HepG2 (cell line): ENCODE data around the gene SH2D3C. TPM values are rescaled to one million over a fixed set of nuclear protein-coding genes. Genes with fewer than 3 reads are reported as not detected.
A peak's percentile ranks its signal among the peaks of the same experiment; 100 is the strongest.

Experiments used
- ATAC-seq: fragments of 200-7000 bp; cut with Tn5 transposase; 3 replicates; pipeline ENCODE4 v1.9.1; 2020; ENCODE audit warnings: mild to moderate bottlenecking, moderate library complexity
- BruUV-seq: library from RNA; stranded (reverse); fragments of 400-500 nt; replicated peaks from 2 replicates; lab custom pipeline; 2021; lab: Mats Ljungman, UMichigan
- CTCF ChIA-PET: fragments of 300-600 bp; formaldehyde crosslinking; extraction: SDS; loops from one replicate; lab custom pipeline; 2021; ENCODE audit warnings: low total read pairs, inconsistent platforms, low intra/inter-chr PET ratio; lab: Yijun Ruan, JAX
- POLR2A ChIA-PET: fragments of 350-600 bp; sonication (Branson Sonifier 250); formaldehyde crosslinking; loops from one replicate; lab custom pipeline; 2020; ENCODE audit warnings: antibody characterized with exemption, inconsistent platforms; lab: Yijun Ruan, JAX
- DNase-seq: peaks from one replicate; pipeline ENCODE4 v3.0.0-alpha.2; 2015; ENCODE audit warnings: low spot score
- FAIRE-seq: peaks from 3 replicates; lab custom pipeline; 2011; peaks lifted over from hg19 to GRCh38; lab: Jason Lieb, UNC
- H2AFZ ChIP-seq: one replicate; pipeline ENCODE4 v1.6.1; 2011; ENCODE audit warnings: low read length, inconsistent platforms
- H3K27ac ChIP-seq: fragments of 300-600 bp; 3 replicates; pipeline ENCODE4 v1.8.0; 2011; ENCODE audit warnings: mixed run types, mild to moderate bottlenecking, mixed read lengths, low read length, inconsistent platforms; ENCODE audit not compliant: insufficient read depth; ENCODE audit errors: extremely low read length
- H3K27me3 ChIP-seq, 2 experiments: fragments of 200-600 bp in 1 of 2; 2 replicates in 1 of 2; 3 replicates in 1 of 2; pipeline versions ENCODE4 v1.6.0 to v1.8.0; 2011; ENCODE audit warnings: low read length in 2 of 2, mild to moderate bottlenecking in 2 of 2, moderate library complexity in 2 of 2, inconsistent platforms in 1 of 2; ENCODE audit not compliant: insufficient read depth in 2 of 2, control insufficient read depth in 1 of 2
- H3K36me3 ChIP-seq, 2 experiments: fragments of 200-600 bp in 1 of 2; replicated peaks in 1 of 2; 2 replicates in 1 of 2; 3 replicates in 1 of 2; pipeline versions ENCODE4 v1.5.1 to v1.8.0; 2011; ENCODE audit warnings: low read length in 2 of 2, inconsistent platforms in 1 of 2; ENCODE audit not compliant: insufficient read depth in 2 of 2, control insufficient read depth in 1 of 2
- H3K4me1 ChIP-seq: 2 replicates; pipeline ENCODE4 v1.5.1; 2012; ENCODE audit warnings: low read length, inconsistent platforms; ENCODE audit not compliant: insufficient read depth
- H3K4me2 ChIP-seq: 2 replicates; pipeline ENCODE4 v1.6.0; 2011; ENCODE audit warnings: low read depth, low read length, inconsistent platforms
- H3K4me3 ChIP-seq, 3 experiments: fragments of 200-600 bp in 1 of 3; sonication (generic), shearing (Covaris generic) in 1 of 3; replicated peaks in 1 of 3; 2 replicates each; pipeline ENCODE4 v1.5.1; 2011 to 2016; ENCODE audit warnings: low read length in 3 of 3, inconsistent platforms in 2 of 3, low read depth in 2 of 3, mild to moderate bottlenecking in 2 of 3, control low read depth in 1 of 3, mixed read lengths in 1 of 3; ENCODE audit not compliant: insufficient read depth in 1 of 3
- H3K79me2 ChIP-seq: one replicate; pipeline ENCODE4 v1.6.1; 2011; ENCODE audit warnings: low read length, inconsistent platforms; ENCODE audit not compliant: insufficient read depth
- H3K9ac ChIP-seq: 2 replicates; pipeline ENCODE4 v1.6.0; 2011; ENCODE audit warnings: mild to moderate bottlenecking, low read depth, low read length, inconsistent platforms; ENCODE audit not compliant: insufficient read depth
- H3K9me3 ChIP-seq: 2 replicates; pipeline ENCODE4 v1.5.1; 2012; ENCODE audit warnings: mild to moderate bottlenecking, low read length
- H4K20me1 ChIP-seq: 2 replicates; pipeline ENCODE4 v1.6.0; 2011; ENCODE audit warnings: inconsistent platforms, mild to moderate bottlenecking, low read length, moderate library complexity; ENCODE audit not compliant: insufficient read depth
- ATM ChIP-seq: fragments of 450-650 bp; IDR thresholded peaks from 2 replicates; pipeline ENCODE4 v1.7.1; 2017; ENCODE audit warnings: mild to moderate bottlenecking, borderline replicate concordance
- FOXP1 ChIP-seq, 2 experiments: fragments of 450-650 bp in 1 of 2; IDR thresholded peaks; 2 replicates each; pipeline ENCODE4 v1.6.1; 2017 to 2018; ENCODE audit warnings: antibody characterized with exemption in 1 of 2
- JDP2 ChIP-seq: sonication (generic); formaldehyde crosslinking; IDR thresholded peaks from 2 replicates; pipeline ENCODE4 v1.8.1; 2022; ENCODE audit warnings: missing genetic modification reagents, borderline replicate concordance
- POGZ ChIP-seq: sonication (generic); formaldehyde crosslinking; IDR thresholded peaks from 2 replicates; pipeline ENCODE4 v1.4.0; 2020; ENCODE audit warnings: mild to moderate bottlenecking, missing genetic modification reagents
- RARA ChIP-seq: IDR thresholded peaks from 2 replicates; pipeline ENCODE4 v1.6.1; 2016; ENCODE audit warnings: missing genetic modification reagents, missing compliant biosample characterization
- RBFOX2 ChIP-seq: fragments of 200-400 bp; formaldehyde crosslinking; IDR thresholded peaks from 2 replicates; pipeline ENCODE4 v1.6.1; 2017; ENCODE audit warnings: low read depth, mild to moderate bottlenecking, low read length
- RCOR2 ChIP-seq: IDR thresholded peaks from 2 replicates; pipeline ENCODE4 v1.6.1; 2016; ENCODE audit warnings: missing biosample characterization, missing genetic modification reagents
- ZBTB26 ChIP-seq: IDR thresholded peaks from 2 replicates; pipeline ENCODE4 v1.6.1; 2016; ENCODE audit warnings: missing compliant biosample characterization, missing genetic modification reagents, borderline replicate concordance
- ZGPAT ChIP-seq: IDR thresholded peaks from 2 replicates; pipeline ENCODE4 v1.6.1; 2016; ENCODE audit warnings: mild to moderate bottlenecking
- ZNF124 ChIP-seq: sonication (generic); formaldehyde crosslinking; IDR thresholded peaks from 2 replicates; pipeline ENCODE4 v1.4.0; 2020; ENCODE audit warnings: missing genetic modification reagents
- ZNF225 ChIP-seq: sonication (generic); formaldehyde crosslinking; IDR thresholded peaks from 2 replicates; pipeline ENCODE4 v1.4.0; 2020; ENCODE audit warnings: mild to moderate bottlenecking, missing genetic modification reagents
- ZNF609 ChIP-seq: sonication (generic); formaldehyde crosslinking; IDR thresholded peaks from 2 replicates; pipeline ENCODE4 v1.4.0; 2020; ENCODE audit warnings: mild to moderate bottlenecking, missing genetic modification reagents, borderline replicate concordance
- ZNF629 ChIP-seq: sonication (generic); formaldehyde crosslinking; conservative IDR thresholded peaks from 2 replicates; pipeline ENCODE4 v1.5.0; 2020; ENCODE audit warnings: missing genetic modification reagents
- WGBS: methylation state at CpG from one replicate; pipeline ENCODE4 v1.1.6; 2017; ENCODE audit warnings: low lambda C conversion rate; 5-methylcytosine and 5-hydroxymethylcytosine counted together
- in situ Hi-C: cut with HindIII; loops from 2 replicates; pipeline ENCODE4 v1.10.0; 2017; ENCODE audit warnings: low pct_unique_long_range_greater_than_20kb; ENCODE audit not compliant: extremely low pct_ligation_motif_present
- intact Hi-C: fragments of 100-400 bp; cut with micrococcal nuclease; formaldehyde crosslinking; loops from one replicate; pipeline ENCODE4 v1.10.0; 2022; ENCODE audit not compliant: unreplicated experiment
- polyA plus RNA-seq, 8 experiments: library from polyadenylated mRNA; depleted of rRNA in 3 of 8; stranded (reverse) in 7 of 8; unstranded in 1 of 8; fragments of >200 nt; fragmentation: Illumina TruSeq in 4 of 8; extraction: Trizol in 4 of 8; gene quantifications; 2 replicates each; pipeline versions ENCODE4 v1.2.1 to v1.2.3, GENCODE V29; 2011 to 2016; ENCODE audit warnings: low read depth in 4 of 8, missing spikeins in 1 of 8, mixed read lengths in 1 of 8; ENCODE audit not compliant: insufficient read depth in 1 of 8
- total RNA-seq, 5 experiments: library from RNA; depleted of rRNA; stranded (reverse); fragments of >200 nt; fragmentation: Illumina TruSeq; extraction: Trizol; gene quantifications; 2 replicates each; pipeline ENCODE4 v1.2.3, GENCODE V29; 2016; ENCODE audit warnings: low read depth in 1 of 5

The SH2D3C gene
- total and polyA plus RNA-seq, 2 of the 13 experiments (the other 11 are each of a cell fraction or from before 2014, with no cell fraction given): not detected

GRCh38 chr9:127693697-127694096 lies 84.8 kb downstream of the SH2D3C start:
- H3K9me3 ChIP-seq: no peaks in the 10 kb centered on the region
- ChIA-PET POLR2A (no interaction called here), CTCF (no interaction called here)
- BruUV-seq: no TSS peak
- H3K4me1 ChIP-seq: no peaks in the 10 kb centered on the region
- no peaks in the 10 kb centered on the region for H4K20me1 ChIP-seq
- 64% methylated on average over 4 of the region's 4 CpGs for WGBS
- H3K9ac ChIP-seq: no peak overlapping the region
- FAIRE-seq (no peak), DNase-seq (no peak), ATAC-seq (no peak)
- H3K36me3 ChIP-seq: no peaks in the 10 kb centered on the region
- H3K4me2 ChIP-seq: no peak overlapping the region
- no peaks in the 10 kb centered on the region for H3K27me3 ChIP-seq
- no peak overlapping the region for H3K4me3 ChIP-seq
- H2AFZ ChIP-seq: no peak overlapping the region
- peak; percentile 94 for TF ChIP-seq FOXP1 (IDR thresholded peaks at IDR 0.05)
- no peak for TF ChIP-seq FOXP1 (CRISPR knock-in tag; IDR thresholded peaks at IDR 0.05)
- TF ChIP-seq POGZ (CRISPR knock-in tag): no peak
- no peak for TF ChIP-seq ZNF124 (CRISPR knock-in tag)
- no peak for TF ChIP-seq ZGPAT (CRISPR knock-in tag)
- no peak for TF ChIP-seq RARA (CRISPR knock-in tag)
- no peak for TF ChIP-seq ZNF609 (CRISPR knock-in tag)
- TF ChIP-seq ZNF629: peak; percentile 45
- no peak for TF ChIP-seq ATM
- no peak for TF ChIP-seq RCOR2
- no peak for TF ChIP-seq ZNF225
- TF ChIP-seq JDP2 (CRISPR knock-in tag): no peak
- TF ChIP-seq ZBTB26: no peak
- no peak for TF ChIP-seq RBFOX2
- in situ Hi-C loops: no loop called here
- H3K79me2 ChIP-seq: no peaks in the 10 kb centered on the region
- H3K27ac ChIP-seq: no peak overlapping the region
- intact Hi-C loops: no loop called here
